ENCODE measurements around the gene DISP3.

Gene DISP3

GRCh38 chr1:11483581-11484320 is 4.8 kb downstream of the DISP3 start:
- TF ChIP-seq, protein P1, sequence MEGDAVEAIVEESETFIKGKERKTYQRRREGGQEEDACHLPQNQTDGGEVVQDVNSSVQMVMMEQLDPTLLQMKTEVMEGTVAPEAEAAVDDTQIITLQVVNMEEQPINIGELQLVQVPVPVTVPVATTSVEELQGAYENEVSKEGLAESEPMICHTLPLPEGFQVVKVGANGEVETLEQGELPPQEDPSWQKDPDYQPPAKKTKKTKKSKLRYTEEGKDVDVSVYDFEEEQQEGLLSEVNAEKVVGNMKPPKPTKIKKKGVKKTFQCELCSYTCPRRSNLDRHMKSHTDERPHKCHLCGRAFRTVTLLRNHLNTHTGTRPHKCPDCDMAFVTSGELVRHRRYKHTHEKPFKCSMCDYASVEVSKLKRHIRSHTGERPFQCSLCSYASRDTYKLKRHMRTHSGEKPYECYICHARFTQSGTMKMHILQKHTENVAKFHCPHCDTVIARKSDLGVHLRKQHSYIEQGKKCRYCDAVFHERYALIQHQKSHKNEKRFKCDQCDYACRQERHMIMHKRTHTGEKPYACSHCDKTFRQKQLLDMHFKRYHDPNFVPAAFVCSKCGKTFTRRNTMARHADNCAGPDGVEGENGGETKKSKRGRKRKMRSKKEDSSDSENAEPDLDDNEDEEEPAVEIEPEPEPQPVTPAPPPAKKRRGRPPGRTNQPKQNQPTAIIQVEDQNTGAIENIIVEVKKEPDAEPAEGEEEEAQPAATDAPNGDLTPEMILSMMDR (IDR thresholded peaks at IDR 0.05; ENCODE audit: low read length, missing control alignments) = no peak

DNA sequence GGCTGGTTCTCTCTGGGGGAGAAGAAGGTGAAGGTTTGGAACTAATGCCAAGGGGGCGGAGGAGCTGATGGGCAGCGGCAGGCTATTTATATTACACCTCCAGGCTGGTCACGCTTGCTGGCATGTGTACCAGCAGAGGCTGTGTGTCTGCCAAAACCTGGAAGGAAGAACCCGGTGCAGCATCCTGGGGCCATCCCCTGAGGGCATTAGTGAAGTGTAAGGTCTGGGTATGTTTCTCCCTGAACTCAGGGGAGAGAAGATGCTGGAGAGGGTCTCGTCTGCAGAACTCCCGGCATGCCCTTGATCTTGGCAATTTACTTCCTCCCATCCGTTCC is 5.3 kb downstream of the DISP3 start:
- DNase-seq (ENCODE audit: low read depth) = no peak
- TF ChIP-seq, protein P1 (IDR thresholded peaks at IDR 0.05; ENCODE audit: low read length, missing control alignments) = no peak
- no peak overlapping the region for H3K4me3 ChIP-seq (replicated peaks; ENCODE audit: low read depth, low read length)

More at GRCh38 chr1:11483581-11484320, 4.8 kb downstream of the DISP3 start:
- DNase-seq (ENCODE audit: low read depth) = no peak
- no peak overlapping the region for H3K4me3 ChIP-seq (replicated peaks; ENCODE audit: low read depth, low read length)

DNA sequence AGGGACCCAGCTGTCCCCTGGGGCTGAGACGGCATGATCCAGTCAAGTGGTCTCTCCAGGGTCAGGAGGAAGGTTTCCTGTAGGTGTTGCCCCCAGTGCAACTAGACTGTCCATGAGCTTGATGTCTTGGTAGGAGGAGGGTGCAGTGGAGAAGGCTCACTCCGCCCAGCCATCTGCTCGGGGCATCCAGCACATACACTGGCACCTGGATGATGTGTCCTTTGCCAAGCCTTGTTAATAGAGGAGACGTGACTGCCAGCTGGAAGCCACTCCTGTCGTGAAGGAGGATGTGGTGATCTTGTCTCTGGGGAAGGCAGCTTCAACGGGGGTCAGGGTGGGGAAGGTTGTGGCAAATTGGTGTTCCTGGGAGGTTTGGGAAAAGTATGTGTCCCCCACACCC is 6.2 kb downstream of the DISP3 start:
- DNase-seq (ENCODE audit: low read depth) = no peak
- H3K4me3 ChIP-seq (replicated peaks; ENCODE audit: low read depth, low read length) = no peak overlapping the region
- TF ChIP-seq, protein P1 (IDR thresholded peaks at IDR 0.05; ENCODE audit: low read length, missing control alignments) = no peak

DNA sequence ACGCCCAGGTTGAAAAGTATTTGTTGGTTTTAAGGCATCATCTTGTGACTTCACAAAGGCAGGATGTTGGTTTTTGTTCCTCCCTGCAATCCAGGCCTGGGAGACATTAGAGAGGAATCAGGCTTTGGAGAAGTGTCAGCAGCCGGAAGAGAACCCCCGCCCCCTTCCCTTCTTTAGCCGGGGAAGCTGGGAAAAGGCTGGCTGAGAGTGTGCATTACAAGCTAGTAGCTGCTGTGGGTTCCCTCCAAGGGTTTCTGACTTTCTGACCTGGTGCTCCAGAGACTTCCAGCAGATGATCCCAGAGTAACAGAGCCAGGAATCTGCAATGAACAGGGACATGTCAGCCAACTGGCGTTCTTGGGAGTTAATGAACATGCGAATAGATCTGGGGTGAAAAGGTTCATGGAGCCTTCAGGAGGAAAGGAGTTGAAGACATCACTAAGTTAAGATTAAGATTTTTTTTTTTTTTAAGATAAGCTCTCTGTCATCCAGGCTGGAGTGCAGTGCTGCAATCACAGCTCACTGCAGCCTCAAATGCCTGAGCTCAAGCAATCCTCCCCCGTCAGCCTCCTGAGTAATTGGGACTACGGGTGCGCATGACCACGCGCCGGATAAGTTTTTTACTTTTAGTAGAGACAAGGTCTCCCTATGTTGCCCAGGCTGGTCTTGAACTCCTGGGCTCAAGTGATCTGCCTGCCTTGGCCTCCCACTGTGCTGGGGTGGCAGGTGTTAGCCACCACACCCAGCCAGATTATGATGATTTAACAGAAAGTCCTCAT is 7.5 kb downstream of the DISP3 start:
- TF ChIP-seq, protein P1 (IDR thresholded peaks at IDR 0.05; ENCODE audit: low read length, missing control alignments) = no peak
- no peak overlapping the region for H3K4me3 ChIP-seq (replicated peaks; ENCODE audit: low read depth, low read length)
- no peak for DNase-seq (ENCODE audit: low read depth)

DNA sequence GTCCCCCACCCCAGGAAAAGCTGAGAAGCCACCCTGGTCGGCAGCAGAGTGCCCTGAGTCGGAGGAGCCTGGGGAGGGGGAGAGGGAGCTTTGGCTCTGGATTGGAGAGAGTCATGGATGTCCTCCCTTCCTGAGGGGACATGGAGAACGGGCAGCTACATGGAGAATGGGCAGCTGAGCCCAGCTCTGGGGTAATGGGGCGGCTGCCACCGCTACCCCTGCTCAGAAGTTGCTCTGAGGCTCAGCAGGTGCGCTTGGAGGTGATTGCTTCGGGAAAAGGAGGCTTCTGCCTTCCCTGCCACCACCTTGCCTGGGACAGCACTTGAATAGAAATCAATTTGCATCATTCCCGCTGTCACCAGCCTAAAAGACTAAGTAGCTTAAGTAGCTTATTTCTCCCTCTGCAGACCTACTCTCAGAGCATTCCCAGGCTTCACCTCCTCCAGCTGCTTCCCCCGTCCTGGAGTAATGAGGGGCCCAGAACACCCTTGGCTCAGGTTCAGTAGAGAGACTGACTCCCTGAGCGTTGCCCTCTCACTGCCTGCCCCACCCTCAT is 8.3 kb downstream of the DISP3 start:
- no peak for DNase-seq (ENCODE audit: low read depth)
- no peak overlapping the region for H3K4me3 ChIP-seq (replicated peaks; ENCODE audit: low read depth, low read length)
- TF ChIP-seq, protein P1 (IDR thresholded peaks at IDR 0.05; ENCODE audit: low read length, missing control alignments) = no peak

- no peak for DNase-seq (ENCODE audit: low read depth)
- TF ChIP-seq, protein P1 (IDR thresholded peaks at IDR 0.05; ENCODE audit: low read length, missing control alignments) = no peak
- H3K4me3 ChIP-seq (replicated peaks; ENCODE audit: low read depth, low read length) = no peak overlapping the region
These were observed 9.3 kb downstream of the DISP3 start for GRCh38 chr1:11488201-11488770.
